B cell (primary cell): ENCODE data around the gene UBE2O. TPM values are rescaled to one million over a fixed set of nuclear protein-coding genes. Genes with fewer than 3 reads are reported as not detected.

Experiments used
- ATAC-seq: fragments of 200-7000 bp; cut with Tn5 transposase; one replicate; pipeline ENCODE4 v1.10.0; 2021; ENCODE audit warnings: low read depth, mild to moderate bottlenecking, moderate number of reproducible peaks, moderate library complexity
- CTCF ChIA-PET: fragments of 350-600 bp; sonication (Branson Sonifier 250); formaldehyde crosslinking; loops from one replicate; lab custom pipeline; 2021; ENCODE audit warnings: antibody characterized with exemption, inconsistent platforms; lab: Charles Lee
- POLR2A ChIA-PET: fragments of 350-600 bp; sonication (Branson Sonifier 250); formaldehyde crosslinking; loops from one replicate; lab custom pipeline; 2021; ENCODE audit warnings: antibody characterized with exemption; lab: Charles Lee
- DNase-seq: peaks from one replicate; pipeline ENCODE4 v3.0.0; 2013
- H2AFZ ChIP-seq: 2 replicates; pipeline ENCODE4 v1.6.1; 2012; ENCODE audit warnings: mild to moderate bottlenecking, low read depth, low read length; ENCODE audit not compliant: insufficient read depth, poor library complexity, severe bottlenecking
- H3K27ac ChIP-seq, 2 donors: 1 replicate in 1 of 2; 2 replicates in 1 of 2; pipeline ENCODE4 v1.5.1; 2012 to 2013; ENCODE audit warnings: low read length in 2 of 2, mild to moderate bottlenecking in 2 of 2, moderate library complexity in 1 of 2
- H3K27me3 ChIP-seq, 4 experiments: fragments of 200-600 bp in 1 of 4; sonication (generic) in 1 of 4; replicated peaks in 1 of 4; 1 replicate in 2 of 4; 2 replicates in 2 of 4; pipeline versions ENCODE4 v1.6.1 to v1.7.0; 2013 to 2016; ENCODE audit warnings: low read length in 3 of 4, mild to moderate bottlenecking in 2 of 4, mixed read lengths in 1 of 4, moderate library complexity in 1 of 4; ENCODE audit not compliant: insufficient read depth in 4 of 4, control insufficient read depth in 3 of 4; ENCODE audit errors: control extremely low read depth in 1 of 4
- H3K36me3 ChIP-seq, 2 experiments: replicated peaks in 1 of 2; 1 replicate in 1 of 2; 2 replicates in 1 of 2; pipeline versions ENCODE4 v1.6.1 to v1.7.1; 2013; ENCODE audit warnings: low read length in 1 of 2; ENCODE audit not compliant: insufficient read depth in 2 of 2, control insufficient read depth in 1 of 2; ENCODE audit errors: control extremely low read depth in 1 of 2, extremely low read depth in 1 of 2
- H3K4me1 ChIP-seq, 2 donors: fragments of 200-600 bp in 1 of 2; sonication (generic) in 1 of 2; 1 replicate in 1 of 2; 2 replicates in 1 of 2; pipeline versions ENCODE4 v1.5.1 to v1.6.1; 2013 to 2017; ENCODE audit warnings: low read length in 2 of 2; ENCODE audit not compliant: control insufficient read depth in 2 of 2, insufficient read depth in 2 of 2
- H3K4me2 ChIP-seq: replicated peaks from 2 replicates; pipeline ENCODE3; 2012; ENCODE audit warnings: mild to moderate bottlenecking, low read depth, low read length; ENCODE audit not compliant: poor library complexity, severe bottlenecking
- H3K4me3 ChIP-seq, 5 experiments: fragments of 200-600 bp in 1 of 5; sonication (generic) in 1 of 5; 1 replicate in 3 of 5; 2 replicates in 2 of 5; pipeline versions ENCODE4 v1.5.1 to v1.7.0; 2011 to 2016; ENCODE audit warnings: low read length in 4 of 5, mild to moderate bottlenecking in 4 of 5, low read depth in 2 of 5, control low read depth in 1 of 5, moderate library complexity in 1 of 5; ENCODE audit not compliant: insufficient read depth in 1 of 5; ENCODE audit errors: control extremely low read depth in 1 of 5, extremely low read depth in 1 of 5
- H3K79me2 ChIP-seq: fragments of 200-600 bp; sonication (generic); one replicate; pipeline ENCODE4 v1.6.0; 2016; ENCODE audit warnings: low read length; ENCODE audit not compliant: control insufficient read depth, insufficient read depth
- H3K9ac ChIP-seq: fragments of 200-600 bp; sonication (generic); 2 replicates; pipeline ENCODE4 v1.6.1; 2017; ENCODE audit warnings: mild to moderate bottlenecking, low read length, moderate library complexity
- H3K9me3 ChIP-seq, 3 donors: one replicate each; pipeline versions ENCODE4 v1.6.1 to v1.7.1; 2013; ENCODE audit warnings: low read length in 2 of 3; ENCODE audit not compliant: control insufficient read depth in 2 of 3, insufficient read depth in 1 of 3; ENCODE audit errors: control extremely low read depth in 1 of 3
- H4K20me1 ChIP-seq: 2 replicates; pipeline ENCODE4 v1.6.0; 2012; ENCODE audit warnings: mild to moderate bottlenecking, low read length; ENCODE audit not compliant: insufficient read depth, control insufficient read depth, poor library complexity, severe bottlenecking
- H3K27ac Mint-ChIP-seq: one replicate; pipeline ENCODE4 v1.8.0; 2021; ENCODE audit warnings: mixed read lengths
- H3K27me3 Mint-ChIP-seq: one replicate; pipeline ENCODE4 v1.8.0; 2021; ENCODE audit warnings: mixed read lengths
- H3K4me1 Mint-ChIP-seq: one replicate; pipeline ENCODE4 v1.8.0; 2021; ENCODE audit warnings: mixed read lengths
- H3K4me3 Mint-ChIP-seq: one replicate; pipeline ENCODE4 v1.8.0; 2021; ENCODE audit warnings: mixed read lengths
- H3K9me3 Mint-ChIP-seq: one replicate; pipeline ENCODE4 v1.8.0; 2022; ENCODE audit warnings: mixed read lengths; ENCODE audit not compliant: insufficient read depth
- CTCF ChIP-seq: fragments of 200-600 bp; IDR thresholded peaks from one replicate; pipeline ENCODE4 v1.8.0; 2022; ENCODE audit warnings: antibody characterized with exemption, mild to moderate bottlenecking
- EZH2 ChIP-seq: IDR thresholded peaks from 2 replicates; pipeline ENCODE4 v1.6.1; 2012; ENCODE audit warnings: borderline replicate concordance, low read depth, mild to moderate bottlenecking, moderate library complexity, low read length; ENCODE audit not compliant: insufficient read depth, poor library complexity, severe bottlenecking
- WGBS: methylation state at CpG from one replicate; pipeline ENCODE4 v1.1.5; 2013; ENCODE audit warnings: missing lambda C conversion rate; ENCODE audit not compliant: insufficient coverage; 5-methylcytosine and 5-hydroxymethylcytosine counted together
- intact Hi-C: fragments of 100-400 bp; cut with micrococcal nuclease; formaldehyde crosslinking; loops from one replicate; pipeline ENCODE4 v1.10.0; 2022
- polyA plus RNA-seq: library from polyadenylated mRNA; depleted of rRNA; stranded (reverse); fragments of >200 nt; gene quantifications from 2 replicates; pipeline ENCODE4 v1.2.3, GENCODE V29; 2012
- total RNA-seq, 2 donors: library from RNA; stranded (reverse); fragments of 120-200 nt in 1 of 2; gene quantifications; 1 replicate in 1 of 2; 2 replicates in 1 of 2; pipeline versions ENCODE4 v1.2.3 to v1.2.4, GENCODE V29; 2013 to 2022

Gene UBE2O
- total and polyA plus RNA-seq, 2 donors (not counting 1 experiment from before 2014, with no cell fraction given) = 41.3 to 54.0 TPM

GRCh38 chr17:76441686-76442340 lies 11.1 kb downstream of the UBE2O start:
- H3K79me2 ChIP-seq = peaks cover 100% of the 10 kb centered on the region
- no peaks in the 10 kb centered on the region for H3K27me3 Mint-ChIP-seq
- H3K4me1 ChIP-seq = peaks cover 65 to 68% of the 10 kb centered on the region in 2 donors
- no peaks in the 10 kb centered on the region for H3K27me3 ChIP-seq
- no peaks in the 10 kb centered on the region for H3K9me3 ChIP-seq
- peaks cover 98% of the 10 kb centered on the region for H4K20me1 ChIP-seq
- no peak for TF ChIP-seq EZH2
- TF ChIP-seq CTCF = no peak
- intact Hi-C loops = no loop called here
- H3K4me2 ChIP-seq = peak overlapping the region; percentile 19
- no peak for DNase-seq
- no peak for ATAC-seq
- WGBS = 90% methylated on average over 8 of the region's 13 CpGs
- no peak overlapping the region for H3K4me3 Mint-ChIP-seq
- no peaks in the 10 kb centered on the region for H3K9me3 Mint-ChIP-seq
- no peak overlapping the region for H3K27ac Mint-ChIP-seq
- H3K4me3 ChIP-seq = no peak overlapping the region
- peaks cover 82% of the 10 kb centered on the region for H3K4me1 Mint-ChIP-seq
- H3K27ac ChIP-seq = no peak overlapping the region
- no peak overlapping the region for H3K9ac ChIP-seq
- ChIA-PET POLR2A (no interaction called here), CTCF (interaction anchor here (0.6 to 1.1 kb wide), 3 partner anchors 17 to 33 kb away, joined by 3 to 4 read pairs (median 3); no protein-coding TSS in a partner anchor)
- peaks cover 0 to 13% of the 10 kb centered on the region in 2 experiments for H3K36me3 ChIP-seq
- no peak overlapping the region for H2AFZ ChIP-seq

- peaks cover 58 to 63% of the 10 kb centered on the region in 2 donors for H3K4me1 ChIP-seq
- H2AFZ ChIP-seq = no peak overlapping the region
- H3K9ac ChIP-seq = no peak overlapping the region
- H3K27me3 Mint-ChIP-seq = no peaks in the 10 kb centered on the region
- H4K20me1 ChIP-seq = peaks cover 94% of the 10 kb centered on the region
- no peaks in the 10 kb centered on the region for H3K27me3 ChIP-seq
- ATAC-seq (no peak), DNase-seq (no peak)
- no peak overlapping the region for H3K27ac ChIP-seq
- H3K36me3 ChIP-seq = peaks cover 0 to 13% of the 10 kb centered on the region in 2 experiments
- H3K4me3 ChIP-seq = no peak overlapping the region
- POLR2A ChIA-PET = interaction anchor here (0.6 kb wide), 1 partner anchor 83 kb away, joined by 3 read pairs; no protein-coding TSS in a partner anchor
- no peaks in the 10 kb centered on the region for H3K9me3 ChIP-seq
- no peak overlapping the region for H3K27ac Mint-ChIP-seq
- TF ChIP-seq CTCF = no peak
- TF ChIP-seq EZH2 = no peak
- CTCF ChIA-PET = interaction anchor here (0.6 kb wide), 2 partner anchors 18 to 1922 kb away, joined by 3 to 7 read pairs; no protein-coding TSS in a partner anchor
- intact Hi-C loops = no loop called here
- H3K79me2 ChIP-seq = peaks cover 100% of the 10 kb centered on the region
- H3K4me3 Mint-ChIP-seq = no peak overlapping the region
- peak overlapping the region; percentile 19 for H3K4me2 ChIP-seq
- H3K9me3 Mint-ChIP-seq = no peaks in the 10 kb centered on the region
- H3K4me1 Mint-ChIP-seq = peaks cover 78% of the 10 kb centered on the region
- 85% methylated on average over 2 of the region's 2 CpGs for WGBS
Observed at GRCh38 chr17:76440751-76441362, 12.1 kb downstream of the UBE2O start.
